ENCODE results near the gene FAM149A. TPM values are rescaled to one million over a fixed set of nuclear protein-coding genes. Genes with fewer than 3 reads are reported as not detected.

Gene FAM149A
- total RNA-seq, 1 experiment from 2014 or later, result 1.3 TPM

- POLR2A ChIA-PET, result no interaction called here
- intact Hi-C loops (cut with micrococcal nuclease), result no loop called here
These were observed 30.4 kb downstream of the FAM149A start for GRCh38 chr4:186134861-186135260.

DNA sequence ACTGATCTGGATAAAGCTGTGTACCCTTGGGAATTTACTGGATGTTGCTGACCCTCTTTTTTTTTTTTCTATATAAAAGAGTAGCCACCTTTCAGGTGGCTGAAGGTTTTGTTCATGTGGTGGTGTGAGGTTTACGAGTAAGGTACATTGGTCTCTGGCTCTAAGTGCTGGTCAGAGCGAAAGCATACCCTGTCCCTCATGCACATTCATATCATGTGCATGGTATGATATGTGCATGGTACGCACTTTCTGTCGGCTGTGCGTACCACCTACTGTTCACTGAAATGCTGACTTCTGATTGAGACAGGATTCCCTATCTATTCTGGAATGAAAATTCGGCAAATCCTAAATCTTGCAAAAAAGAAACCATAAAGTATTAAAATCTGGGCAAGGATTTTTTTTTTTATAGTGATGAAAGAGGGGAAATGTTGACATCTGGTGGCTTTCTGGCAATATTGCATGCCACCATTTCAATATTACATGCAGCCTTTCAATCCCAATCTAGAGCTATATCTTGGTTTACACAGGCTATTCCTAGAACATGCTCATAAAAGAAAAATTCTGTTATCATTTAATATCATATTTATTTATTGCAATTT is 32.8 kb downstream of the FAM149A start:
- no TSS peak for BruUV-seq (replicated peaks)
- Mint-ChIP-seq H3K4me3 (ENCODE audit: unreplicated experiment) (no peak overlapping the region), H3K27me3 (ENCODE audit: insufficient read depth, unreplicated experiment) (no peaks in the 10 kb centered on the region), H3K9me3 (ENCODE audit: unreplicated experiment) (no peaks in the 10 kb centered on the region), H3K27ac (ENCODE audit: low read depth, unreplicated experiment) (no peak overlapping the region), H3K4me1 (ENCODE audit: insufficient read depth, unreplicated experiment) (no peaks in the 10 kb centered on the region), H3K36me3 (ENCODE audit: insufficient read depth, unreplicated experiment) (peaks cover 6% of the 10 kb centered on the region)
- TF ChIP-seq, protein P1, sequence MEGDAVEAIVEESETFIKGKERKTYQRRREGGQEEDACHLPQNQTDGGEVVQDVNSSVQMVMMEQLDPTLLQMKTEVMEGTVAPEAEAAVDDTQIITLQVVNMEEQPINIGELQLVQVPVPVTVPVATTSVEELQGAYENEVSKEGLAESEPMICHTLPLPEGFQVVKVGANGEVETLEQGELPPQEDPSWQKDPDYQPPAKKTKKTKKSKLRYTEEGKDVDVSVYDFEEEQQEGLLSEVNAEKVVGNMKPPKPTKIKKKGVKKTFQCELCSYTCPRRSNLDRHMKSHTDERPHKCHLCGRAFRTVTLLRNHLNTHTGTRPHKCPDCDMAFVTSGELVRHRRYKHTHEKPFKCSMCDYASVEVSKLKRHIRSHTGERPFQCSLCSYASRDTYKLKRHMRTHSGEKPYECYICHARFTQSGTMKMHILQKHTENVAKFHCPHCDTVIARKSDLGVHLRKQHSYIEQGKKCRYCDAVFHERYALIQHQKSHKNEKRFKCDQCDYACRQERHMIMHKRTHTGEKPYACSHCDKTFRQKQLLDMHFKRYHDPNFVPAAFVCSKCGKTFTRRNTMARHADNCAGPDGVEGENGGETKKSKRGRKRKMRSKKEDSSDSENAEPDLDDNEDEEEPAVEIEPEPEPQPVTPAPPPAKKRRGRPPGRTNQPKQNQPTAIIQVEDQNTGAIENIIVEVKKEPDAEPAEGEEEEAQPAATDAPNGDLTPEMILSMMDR (IDR thresholded peaks at IDR 0.05; ENCODE audit: unreplicated experiment), result peak; percentile 60
- intact Hi-C loops (cut with micrococcal nuclease), result loop anchor here (1.0 kb wide), 2 partner anchors 69 to 496 kb away; no protein-coding TSS in a partner anchor
- POLR2A ChIA-PET, result interaction anchor here (0.7 to 1.6 kb wide), 2 partner anchors 68 to 478 kb away, joined by 3 to 6 read pairs; partner anchors contain the start of gene TLR3
- CTCF ChIA-PET, result interaction anchor here (0.5 to 1.9 kb wide), 42 partner anchors 8 to 1322 kb away, joined by 3 to 15 read pairs (median 4); partner anchors contain the start of gene CYP4V2
- peak; percentile 34 for DNase-seq (ENCODE audit: unreplicated experiment)

More at GRCh38 chr4:186134861-186135260, 30.4 kb downstream of the FAM149A start:
- DNase-seq (ENCODE audit: unreplicated experiment), result no peak
- H3K36me3 Mint-ChIP-seq (ENCODE audit: insufficient read depth, unreplicated experiment), result peaks cover 6% of the 10 kb centered on the region
- H3K9me3 Mint-ChIP-seq (ENCODE audit: unreplicated experiment), result no peaks in the 10 kb centered on the region
- no peaks in the 10 kb centered on the region for H3K4me1 Mint-ChIP-seq (ENCODE audit: insufficient read depth, unreplicated experiment)
- no peak overlapping the region for H3K4me3 Mint-ChIP-seq (ENCODE audit: unreplicated experiment)
- no TSS peak for BruUV-seq (replicated peaks)
- CTCF ChIA-PET, result interaction anchor here (0.6 to 1.9 kb wide), 4 partner anchors 55 to 337 kb away, joined by 3 to 6 read pairs (median 3); no protein-coding TSS in a partner anchor
- H3K27ac Mint-ChIP-seq (ENCODE audit: low read depth, unreplicated experiment), result no peak overlapping the region
- H3K27me3 Mint-ChIP-seq (ENCODE audit: insufficient read depth, unreplicated experiment), result no peaks in the 10 kb centered on the region
- TF ChIP-seq, protein P1 (IDR thresholded peaks at IDR 0.05; ENCODE audit: unreplicated experiment), result no peak

DNA sequence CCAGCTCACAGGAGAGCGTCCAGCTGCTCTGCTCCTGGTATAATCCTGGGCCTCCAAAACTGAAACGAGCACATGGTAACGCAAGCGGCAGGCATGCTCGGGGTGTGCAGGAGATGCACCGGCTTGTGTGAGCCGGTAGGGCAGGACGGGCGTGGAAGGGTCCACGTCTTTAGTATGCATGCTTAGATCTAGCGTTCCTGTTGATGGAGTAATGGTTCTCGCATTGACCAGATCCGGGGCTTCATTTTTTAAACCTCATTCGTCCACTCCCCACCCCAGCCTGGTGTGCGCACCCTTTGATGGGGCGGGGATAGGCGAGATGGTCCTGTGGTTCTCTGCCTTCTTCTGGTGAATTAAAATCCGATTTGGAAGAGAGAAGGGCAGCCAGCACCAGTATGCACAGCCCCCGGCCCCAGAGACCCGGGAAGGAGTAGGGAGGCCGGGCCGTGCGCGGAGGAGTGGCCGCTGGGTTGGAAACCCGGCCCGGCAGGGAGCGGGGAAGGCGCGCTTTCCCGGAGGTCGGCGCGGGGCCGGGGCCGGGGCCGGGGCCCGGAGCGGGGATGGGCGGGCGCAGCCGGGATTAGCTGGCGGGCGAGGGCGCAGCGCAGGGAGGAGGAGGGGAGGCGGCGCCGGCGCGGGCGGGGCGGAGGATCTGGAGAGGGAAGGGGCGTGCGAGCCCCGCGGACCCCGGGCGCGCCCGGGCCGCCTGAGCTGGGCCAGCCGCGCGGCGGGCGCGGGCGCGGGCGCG is 39.9 kb downstream of the FAM149A start:
- ChIA-PET POLR2A (no interaction called here), CTCF (no interaction called here)
- TF ChIP-seq, protein P1 (IDR thresholded peaks at IDR 0.05; ENCODE audit: unreplicated experiment), result no peak
- no peaks in the 10 kb centered on the region for H3K36me3 Mint-ChIP-seq (ENCODE audit: insufficient read depth, unreplicated experiment)
- no peak overlapping the region for H3K27ac Mint-ChIP-seq (ENCODE audit: low read depth, unreplicated experiment)
- no peaks in the 10 kb centered on the region for H3K27me3 Mint-ChIP-seq (ENCODE audit: insufficient read depth, unreplicated experiment)
- H3K9me3 Mint-ChIP-seq (ENCODE audit: unreplicated experiment), result no peaks in the 10 kb centered on the region
- H3K4me1 Mint-ChIP-seq (ENCODE audit: insufficient read depth, unreplicated experiment), result no peaks in the 10 kb centered on the region
- intact Hi-C loops (cut with micrococcal nuclease), result no loop called here
- no TSS peak for BruUV-seq (replicated peaks)
- DNase-seq (ENCODE audit: unreplicated experiment), result peak; percentile 33
- peak overlapping the region; percentile 70 for H3K4me3 Mint-ChIP-seq (ENCODE audit: unreplicated experiment)

DNA sequence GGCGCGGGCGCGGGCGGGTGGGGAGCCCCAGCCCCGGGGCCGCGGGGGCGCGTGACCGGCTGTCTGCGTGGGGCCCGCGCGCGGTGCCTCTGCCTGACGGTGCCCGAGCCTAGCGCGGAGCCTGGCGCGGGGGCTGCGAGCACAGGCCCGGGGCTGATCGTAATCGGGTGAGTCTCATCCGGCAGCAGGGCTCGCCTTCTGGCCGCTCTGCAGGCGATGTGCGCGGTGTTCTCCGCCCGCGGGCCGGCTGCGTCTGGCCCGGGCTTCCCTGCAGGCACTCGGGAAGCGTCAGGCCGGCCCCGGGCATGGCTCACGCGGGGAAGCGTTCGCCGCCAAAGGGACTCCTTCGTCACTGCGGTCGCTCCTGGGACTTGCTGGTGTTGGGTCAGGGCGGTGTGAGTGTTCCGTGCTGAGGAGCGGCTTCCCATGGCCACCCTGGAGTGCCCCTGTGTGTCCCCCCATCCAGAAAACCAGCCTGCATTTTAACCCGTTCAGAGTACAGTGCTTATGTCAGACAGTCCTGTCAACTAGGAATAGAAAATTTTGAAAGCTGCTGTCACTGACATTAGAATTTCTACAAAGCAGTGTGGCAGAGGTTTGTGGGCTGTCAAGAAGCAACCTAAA is 40.6 kb downstream of the FAM149A start:
- H3K4me1 Mint-ChIP-seq (ENCODE audit: insufficient read depth, unreplicated experiment), result no peaks in the 10 kb centered on the region
- BruUV-seq (replicated peaks), result no TSS peak
- POLR2A ChIA-PET, result no interaction called here
- no peaks in the 10 kb centered on the region for H3K36me3 Mint-ChIP-seq (ENCODE audit: insufficient read depth, unreplicated experiment)
- no peaks in the 10 kb centered on the region for H3K9me3 Mint-ChIP-seq (ENCODE audit: unreplicated experiment)
- TF ChIP-seq, protein P1 (IDR thresholded peaks at IDR 0.05; ENCODE audit: unreplicated experiment), result no peak
- DNase-seq (ENCODE audit: unreplicated experiment), result peak; percentile 23
- H3K27me3 Mint-ChIP-seq (ENCODE audit: insufficient read depth, unreplicated experiment), result no peaks in the 10 kb centered on the region
- CTCF ChIA-PET, result no interaction called here
- intact Hi-C loops (cut with micrococcal nuclease), result no loop called here
- peak overlapping the region; percentile 70 for H3K4me3 Mint-ChIP-seq (ENCODE audit: unreplicated experiment)
- H3K27ac Mint-ChIP-seq (ENCODE audit: low read depth, unreplicated experiment), result no peak overlapping the region
